ENCODE measurements around the gene DEPP1. TPM values are rescaled to one million over a fixed set of nuclear protein-coding genes. Genes with fewer than 3 reads are reported as not detected.

Gene DEPP1
- total and polyA plus RNA-seq, 2 donors (not counting 3 experiments of a cell fraction or from before 2014, with no cell fraction given), result 364 to 951 TPM

DNA sequence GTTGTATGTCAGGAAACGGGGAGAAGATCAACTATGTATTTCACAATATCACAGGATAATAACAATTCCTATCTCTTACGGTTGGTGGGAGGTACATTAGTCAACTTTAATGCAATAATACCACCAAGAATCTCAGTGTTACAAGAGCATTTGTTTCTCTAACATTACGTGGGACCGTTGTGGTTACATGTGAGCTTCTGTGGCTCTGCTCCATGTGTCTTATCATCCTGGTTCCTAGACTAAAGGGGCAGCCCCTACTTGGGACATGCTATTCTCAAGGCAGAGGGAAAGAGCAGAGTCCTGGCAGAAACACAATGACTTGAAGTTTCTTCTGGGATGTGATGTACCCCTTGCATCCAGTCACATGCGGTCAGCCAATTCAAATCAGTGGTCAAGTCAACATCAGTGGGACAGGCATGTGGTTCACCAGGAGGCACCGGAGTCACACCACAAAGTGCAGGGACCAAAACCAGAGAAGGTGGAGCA, 19.6 kb upstream of the DEPP1 start:
- intact Hi-C loops (cut with micrococcal nuclease) (no loop called here), dilution Hi-C loops (cut with MboI; ENCODE audit: extremely low pct_ligation_motif_present, low sequenced_read_pairs) (no loop called here)
- no peaks in the 10 kb centered on the region for H4K20me1 ChIP-seq (replicated peaks; ENCODE audit: control insufficient read depth, extremely low read depth, insufficient read depth, low read length)
- H3K27ac ChIP-seq (ENCODE audit: insufficient read depth, low read depth, low read length), result no peak overlapping the region
- no peaks in the 10 kb centered on the region for H3K9me1 ChIP-seq (replicated peaks; ENCODE audit: control insufficient read depth, extremely low read depth, insufficient read depth, low read length)
- POLR2A ChIA-PET, result interaction anchor here (1.1 kb wide), 1 partner anchor 19 kb away, joined by 3 read pairs; the partner anchor contains the start of gene DEPP1
- TF ChIP-seq MYC (IDR thresholded peaks at IDR 0.05; ENCODE audit: low read depth, low read length), result no peak
- TF ChIP-seq EZH2 (IDR thresholded peaks at IDR 0.05; ENCODE audit: borderline replicate concordance, low read depth, low read length, severe bottlenecking), result no peak
- no peak for TF ChIP-seq GATA2 (IDR thresholded peaks at IDR 0.05; ENCODE audit: insufficient read depth, insufficient read length, low read depth, low read length)
- TF ChIP-seq POLR2A (IDR thresholded peaks at IDR 0.05; ENCODE audit: low read depth, low read length), result no peak
- TF ChIP-seq, protein P1, sequence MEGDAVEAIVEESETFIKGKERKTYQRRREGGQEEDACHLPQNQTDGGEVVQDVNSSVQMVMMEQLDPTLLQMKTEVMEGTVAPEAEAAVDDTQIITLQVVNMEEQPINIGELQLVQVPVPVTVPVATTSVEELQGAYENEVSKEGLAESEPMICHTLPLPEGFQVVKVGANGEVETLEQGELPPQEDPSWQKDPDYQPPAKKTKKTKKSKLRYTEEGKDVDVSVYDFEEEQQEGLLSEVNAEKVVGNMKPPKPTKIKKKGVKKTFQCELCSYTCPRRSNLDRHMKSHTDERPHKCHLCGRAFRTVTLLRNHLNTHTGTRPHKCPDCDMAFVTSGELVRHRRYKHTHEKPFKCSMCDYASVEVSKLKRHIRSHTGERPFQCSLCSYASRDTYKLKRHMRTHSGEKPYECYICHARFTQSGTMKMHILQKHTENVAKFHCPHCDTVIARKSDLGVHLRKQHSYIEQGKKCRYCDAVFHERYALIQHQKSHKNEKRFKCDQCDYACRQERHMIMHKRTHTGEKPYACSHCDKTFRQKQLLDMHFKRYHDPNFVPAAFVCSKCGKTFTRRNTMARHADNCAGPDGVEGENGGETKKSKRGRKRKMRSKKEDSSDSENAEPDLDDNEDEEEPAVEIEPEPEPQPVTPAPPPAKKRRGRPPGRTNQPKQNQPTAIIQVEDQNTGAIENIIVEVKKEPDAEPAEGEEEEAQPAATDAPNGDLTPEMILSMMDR (IDR thresholded peaks at IDR 0.05; ENCODE audit: extremely low read depth in 1 of 2, insufficient read depth in 1 of 2, low read depth in 1 of 2, low read length in 2 of 2), result no peak
- TF ChIP-seq, protein P2, sequence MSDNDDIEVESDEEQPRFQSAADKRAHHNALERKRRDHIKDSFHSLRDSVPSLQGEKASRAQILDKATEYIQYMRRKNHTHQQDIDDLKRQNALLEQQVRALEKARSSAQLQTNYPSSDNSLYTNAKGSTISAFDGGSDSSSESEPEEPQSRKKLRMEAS (IDR thresholded peaks at IDR 0.05; ENCODE audit: insufficient read depth, insufficient read length), result no peak
- no peak overlapping the region for H3K9ac ChIP-seq (replicated peaks; ENCODE audit: extremely low read depth, insufficient read depth, low read length)
- H2AFZ ChIP-seq (ENCODE audit: low read depth, low read length), result no peak overlapping the region
- no TSS peak for BruUV-seq (replicated peaks)
- no peak overlapping the region for H3K4me2 ChIP-seq (ENCODE audit: insufficient read depth, low read length)
- no peak overlapping the region for H3K4me3 ChIP-seq (replicated peaks in 1 of 3; ENCODE audit: insufficient read depth in 1 of 3, low read depth in 1 of 3, low read length in 3 of 3)
- H3K27me3 ChIP-seq (ENCODE audit: control insufficient read depth in 2 of 2, insufficient read depth in 2 of 2, low read length in 2 of 2), result no peaks in the 10 kb centered on the region
- no peaks in the 10 kb centered on the region for H3K9me3 ChIP-seq (replicated peaks; ENCODE audit: control insufficient read depth, insufficient read depth, low read length)
- DNase-seq (ENCODE audit: low read depth, low spot score) (no peak), FAIRE-seq (no peak)
- no peaks in the 10 kb centered on the region for H3K36me3 ChIP-seq (ENCODE audit: control insufficient read depth in 2 of 2, extremely low read depth in 1 of 2, insufficient read depth in 2 of 2, low read length in 2 of 2)
- H3K4me1 ChIP-seq (ENCODE audit: control insufficient read depth, extremely low read depth, insufficient read depth, low read length), result peaks cover 37% of the 10 kb centered on the region
- peaks cover 20% of the 10 kb centered on the region for H3K79me2 ChIP-seq (ENCODE audit: control insufficient read depth, insufficient read depth, low read length)
- CTCF ChIA-PET, result interaction anchor here (1.1 kb wide), 1 partner anchor 65 kb away, joined by 5 read pairs; no protein-coding TSS in a partner anchor
